T1000 (cell line): Measurements from ENCODE around the gene GALM.
"Not testable (repeated sequence)": the region's sequence is repeated elsewhere in the genome, so short reads cannot be mapped to it uniquely, and the experiment has no call there.

Experiments used
- DNase-seq: peaks from one replicate; lab custom pipeline; 2025; ENCODE audit warnings: mixed read lengths; lab: John Stamatoyannopoulos, UW

The GALM gene

GRCh38 chr2:38650012-38650411 lies 15.9 kb upstream of the GALM start:
- no peak for DNase-seq

- no peak for DNase-seq
Observed at GRCh38 chr2:38650717-38651116, 15.2 kb upstream of the GALM start.

GRCh38 chr2:38652431-38653273 lies 13.3 kb upstream of the GALM start:
- DNase-seq, result no peak

- DNase-seq, result no peak
Observed at GRCh38 chr2:38653380-38653714, 12.6 kb upstream of the GALM start.

GRCh38 chr2:38653715-38654527 lies 12.0 kb upstream of the GALM start:
- DNase-seq, result no peak

- DNase-seq, result no peak
Observed at GRCh38 chr2:38654528-38655381, 11.2 kb upstream of the GALM start.

GRCh38 chr2:38655441-38655840 lies 10.5 kb upstream of the GALM start:
- no peak for DNase-seq

GRCh38 chr2:38656866-38657480 lies 8.9 kb upstream of the GALM start:
- no peak for DNase-seq

- no peak for DNase-seq
Observed at GRCh38 chr2:38658613-38659012, 7.3 kb upstream of the GALM start.

- DNase-seq, result no peak
Observed at GRCh38 chr2:38659115-38659514, 6.8 kb upstream of the GALM start.

GRCh38 chr2:38660282-38660681 lies 5.6 kb upstream of the GALM start:
- no peak for DNase-seq

- DNase-seq, result no peak
Observed at GRCh38 chr2:38661306-38661705, 4.6 kb upstream of the GALM start.

GRCh38 chr2:38666556-38666910 lies 619 bp downstream of the GALM start:
- DNase-seq, result no peak

- no peak for DNase-seq
Observed at GRCh38 chr2:38668092-38668491, 2.2 kb downstream of the GALM start.

GRCh38 chr2:38668779-38669479 lies 3.0 kb downstream of the GALM start:
- no peak for DNase-seq

- no peak for DNase-seq
Observed at GRCh38 chr2:38671303-38671702, 5.4 kb downstream of the GALM start.

- no peak for DNase-seq
Observed at GRCh38 chr2:38671946-38672345, 6.0 kb downstream of the GALM start.

GRCh38 chr2:38672445-38673391 lies 6.8 kb downstream of the GALM start:
- no peak for DNase-seq

GRCh38 chr2:38676681-38677080 lies 10.8 kb downstream of the GALM start:
- DNase-seq, result no peak

GRCh38 chr2:38680868-38681267 lies 15.0 kb downstream of the GALM start:
- DNase-seq, result not testable (repeated sequence)
